H1 (cell line): ENCODE measurements around the gene COA5. TPM values are rescaled to one million over a fixed set of nuclear protein-coding genes. Genes with fewer than 3 reads are reported as not detected.

Experiments used
- CTCF ChIA-PET: fragments of 300-600 bp; sonication (Branson Sonifier 250); formaldehyde crosslinking; loops from one replicate; lab custom pipeline; 2021; ENCODE audit not compliant: partially characterized antibody; lab: Charles Lee
- POLR2A ChIA-PET: fragments of 300-600 bp; sonication (Branson Sonifier 250); formaldehyde crosslinking; loops from one replicate; lab custom pipeline; 2021; ENCODE audit warnings: inconsistent platforms; ENCODE audit not compliant: partially characterized antibody; lab: Charles Lee
- DNase-seq, 2 experiments: peaks; one replicate each; pipeline versions ENCODE4 v3.0.0 to v3.0.0-alpha.2; 2010 to 2022; ENCODE audit warnings: low spot score in 2 of 2, low read depth in 1 of 2, mixed read lengths in 1 of 2
- FAIRE-seq: peaks from 2 replicates; lab custom pipeline; 2011; peaks lifted over from hg19 to GRCh38; lab: Jason Lieb, UNC
- H2AFZ ChIP-seq: 2 replicates; pipeline ENCODE4 v1.8.1; 2012; ENCODE audit warnings: low read length, inconsistent platforms
- H2AK5ac ChIP-seq: 2 replicates; pipeline ENCODE4 v1.6.1; 2013; ENCODE audit warnings: low read depth, low read length
- H2BK120ac ChIP-seq: replicated peaks from 2 replicates; pipeline ENCODE3; 2013; ENCODE audit warnings: low read depth, low read length, inconsistent platforms
- H2BK12ac ChIP-seq: 2 replicates; pipeline ENCODE4 v1.6.1; 2013; ENCODE audit warnings: low read depth, low read length
- H2BK15ac ChIP-seq: 2 replicates; pipeline ENCODE4 v1.6.1; 2013; ENCODE audit warnings: low read length
- H2BK20ac ChIP-seq: 2 replicates; pipeline ENCODE4 v1.6.1; 2013; ENCODE audit warnings: low read length
- H2BK5ac ChIP-seq: 2 replicates; pipeline ENCODE4 v1.6.1; 2013; ENCODE audit warnings: low read depth, low read length
- H3K14ac ChIP-seq: 2 replicates; pipeline ENCODE4 v1.6.1; 2013; ENCODE audit warnings: inconsistent platforms; ENCODE audit not compliant: insufficient read length
- H3K18ac ChIP-seq: 2 replicates; pipeline ENCODE4 v1.6.1; 2013; ENCODE audit warnings: low read length; ENCODE audit errors: extremely low read depth
- H3K23ac ChIP-seq: 2 replicates; pipeline ENCODE4 v1.6.1; 2013; ENCODE audit warnings: inconsistent platforms; ENCODE audit not compliant: insufficient read length
- H3K23me2 ChIP-seq: 2 replicates; pipeline ENCODE4 v1.6.1; 2013; ENCODE audit warnings: low read depth, low read length
- H3K27ac ChIP-seq: 2 replicates; pipeline ENCODE4 v1.6.1; 2011; ENCODE audit warnings: low read depth, low read length, inconsistent platforms
- H3K27me3 ChIP-seq, 4 experiments: replicated peaks in 1 of 4; 1 replicate in 1 of 4; 2 replicates in 3 of 4; pipeline versions ENCODE4 v1.6.1 to v1.8.1; 2011 to 2013; ENCODE audit warnings: low read length in 3 of 4, mild to moderate bottlenecking in 3 of 4, inconsistent platforms in 2 of 4, mixed read lengths in 2 of 4, moderate library complexity in 1 of 4; ENCODE audit not compliant: control insufficient read depth in 3 of 4, insufficient read depth in 3 of 4; ENCODE audit errors: extremely low read depth in 1 of 4
- H3K36me3 ChIP-seq, 4 experiments: 2 replicates each; pipeline versions ENCODE4 v1.6.1 to v1.8.1; 2011 to 2013; ENCODE audit warnings: mild to moderate bottlenecking in 4 of 4, low read length in 3 of 4, moderate library complexity in 2 of 4, control low read depth in 1 of 4, inconsistent platforms in 1 of 4; ENCODE audit not compliant: insufficient read depth in 4 of 4, control insufficient read depth in 2 of 4
- H3K4ac ChIP-seq: replicated peaks from 2 replicates; pipeline ENCODE3; 2013; ENCODE audit warnings: low read length, low read depth, mixed read lengths, inconsistent platforms; ENCODE audit not compliant: insufficient read length
- H3K4me1 ChIP-seq, 4 experiments: replicated peaks in 1 of 4; 1 replicate in 1 of 4; 2 replicates in 3 of 4; pipeline versions ENCODE4 v1.6.1 to v1.8.1; 2011 to 2013; ENCODE audit warnings: low read length in 3 of 4, inconsistent platforms in 2 of 4, mixed read lengths in 1 of 4; ENCODE audit not compliant: insufficient read depth in 4 of 4, control insufficient read depth in 3 of 4
- H3K4me2 ChIP-seq, 2 experiments: 2 replicates each; pipeline versions ENCODE4 v1.6.1 to v1.8.1; 2011 to 2013; ENCODE audit warnings: low read depth in 2 of 2, low read length in 2 of 2, control low read depth in 1 of 2, inconsistent platforms in 1 of 2, mild to moderate bottlenecking in 1 of 2; ENCODE audit not compliant: insufficient read depth in 1 of 2
- H3K4me3 ChIP-seq, 4 experiments: fragments of 200-600, 300-600 bp in 1 of 4; sonication (generic), shearing (Covaris generic), sonication (Bioruptor Twin) in 1 of 4; 2 replicates each; pipeline versions ENCODE4 v1.5.1 to v1.8.1; 2011 to 2016; ENCODE audit warnings: low read length in 4 of 4, low read depth in 3 of 4, control low read depth in 2 of 4, inconsistent platforms in 2 of 4, mild to moderate bottlenecking in 2 of 4, mixed read lengths in 1 of 4, moderate library complexity in 1 of 4; ENCODE audit not compliant: insufficient read depth in 2 of 4; ENCODE audit errors: extremely low read depth in 1 of 4
- H3K56ac ChIP-seq: replicated peaks from 2 replicates; pipeline ENCODE3; 2013; ENCODE audit warnings: low read depth, mild to moderate bottlenecking, mixed read lengths, low read length, inconsistent platforms; ENCODE audit not compliant: insufficient read length
- H3K79me1 ChIP-seq: 2 replicates; pipeline ENCODE4 v1.6.1; 2013; ENCODE audit warnings: low read depth, low read length, control low read depth
- H3K79me2 ChIP-seq, 2 experiments: 2 replicates each; pipeline versions ENCODE4 v1.6.1 to v1.8.1; 2012 to 2013; ENCODE audit warnings: low read length in 2 of 2, mild to moderate bottlenecking in 2 of 2, inconsistent platforms in 1 of 2; ENCODE audit not compliant: insufficient read depth in 2 of 2, control insufficient read depth in 1 of 2
- H3K9ac ChIP-seq, 4 experiments: replicated peaks in 1 of 4; 1 replicate in 1 of 4; 2 replicates in 3 of 4; pipeline versions ENCODE4 v1.6.1 to v1.8.1; 2011 to 2013; ENCODE audit warnings: low read depth in 3 of 4, low read length in 3 of 4, control low read depth in 2 of 4, mild to moderate bottlenecking in 2 of 4, moderate library complexity in 2 of 4, inconsistent platforms in 1 of 4; ENCODE audit errors: extremely low read depth in 1 of 4
- H3K9me3 ChIP-seq, 2 experiments: 2 replicates each; pipeline versions ENCODE4 v1.6.1 to v1.8.1; 2012 to 2013; ENCODE audit warnings: mild to moderate bottlenecking in 2 of 2, moderate library complexity in 2 of 2, control low read depth in 1 of 2, inconsistent platforms in 1 of 2, low read depth in 1 of 2, low read length in 1 of 2, mixed read lengths in 1 of 2; ENCODE audit not compliant: insufficient read depth in 2 of 2
- H4K20me1 ChIP-seq, 2 experiments: replicated peaks in 1 of 2; 2 replicates each; pipeline versions ENCODE3 to v1.8.1; 2011 to 2013; ENCODE audit warnings: inconsistent platforms in 2 of 2, low read length in 2 of 2, mild to moderate bottlenecking in 1 of 2; ENCODE audit not compliant: insufficient read depth in 2 of 2, control insufficient read depth in 1 of 2
- H4K5ac ChIP-seq: 2 replicates; pipeline ENCODE4 v1.6.1; 2013; ENCODE audit warnings: low read length, low read depth, mixed read lengths, inconsistent platforms; ENCODE audit not compliant: insufficient read length
- H4K8ac ChIP-seq: 2 replicates; pipeline ENCODE4 v1.8.0; 2013; ENCODE audit warnings: mild to moderate bottlenecking, moderate library complexity, low read length, inconsistent platforms; ENCODE audit not compliant: insufficient read depth; ENCODE audit errors: extremely low read depth
- H4K91ac ChIP-seq: replicated peaks from 2 replicates; pipeline ENCODE3; 2013; ENCODE audit warnings: low read length, mixed read lengths, inconsistent platforms; ENCODE audit not compliant: insufficient read length
- ASH2L ChIP-seq: fragments of 200-600, 300-600 bp; sonication (generic); IDR thresholded peaks from one replicate; pipeline ENCODE4 v1.7.1; 2017; ENCODE audit warnings: low read length
- ATF2 ChIP-seq: IDR thresholded peaks from 2 replicates; pipeline ENCODE4 v1.6.1; 2012; ENCODE audit warnings: low read length, inconsistent platforms
- NRF1 ChIP-seq: IDR thresholded peaks from 2 replicates; pipeline ENCODE4 v1.6.1; 2011; ENCODE audit warnings: mild to moderate bottlenecking, low read depth, low read length, improper control_type of control experiment
- SP2 ChIP-seq: IDR thresholded peaks from 2 replicates; pipeline ENCODE4 v1.6.1; 2012; ENCODE audit warnings: mild to moderate bottlenecking, low read length, inconsistent platforms
- WGBS, 2 experiments: shearing (Covaris generic) in 1 of 2; methylation state at CpG; one replicate each; pipeline versions ENCODE4 v1.1.6 to v1.1.7; 2013 to 2015; ENCODE audit warnings: low lambda C conversion rate in 2 of 2, mixed read lengths in 2 of 2, inconsistent platforms in 1 of 2, low coverage in 1 of 2, missing lambda C conversion rate in 1 of 2; ENCODE audit not compliant: insufficient replicate concordance in 2 of 2, insufficient coverage in 1 of 2, insufficient read length in 1 of 2; ENCODE audit errors: extremely low coverage in 1 of 2, missing lambda C conversion rate in 1 of 2; 5-methylcytosine and 5-hydroxymethylcytosine counted together
- polyA plus RNA-seq, 7 experiments: library from polyadenylated mRNA; depleted of rRNA in 3 of 7; stranded (reverse) in 5 of 7; unstranded in 2 of 7; fragments of >200 nt in 5 of 7; fragments of 200-250 nt in 2 of 7; gene quantifications; 1 replicate in 5 of 7; 2 replicates in 1 of 7; 4 replicates in 1 of 7; pipeline versions ENCODE4 v1.2.1 to v1.2.3, GENCODE V29; 2011 to 2013; ENCODE audit warnings: missing spikeins in 2 of 7, mixed read lengths in 2 of 7
- total RNA-seq: library from RNA; stranded (reverse); fragmentation: NEBNext Ultra II Directional; extraction: Animal tissue kit (Norgen Biotek cat#: 25700); gene quantifications from 2 replicates; pipeline ENCODE4 v1.2.1, GENCODE V29; 2021

COA5 gene
- total and polyA plus RNA-seq, 2 of the 8 experiments (the other 6 are each of a cell fraction or from before 2014, with no cell fraction given) = 20.3 to 24.7 TPM

DNA sequence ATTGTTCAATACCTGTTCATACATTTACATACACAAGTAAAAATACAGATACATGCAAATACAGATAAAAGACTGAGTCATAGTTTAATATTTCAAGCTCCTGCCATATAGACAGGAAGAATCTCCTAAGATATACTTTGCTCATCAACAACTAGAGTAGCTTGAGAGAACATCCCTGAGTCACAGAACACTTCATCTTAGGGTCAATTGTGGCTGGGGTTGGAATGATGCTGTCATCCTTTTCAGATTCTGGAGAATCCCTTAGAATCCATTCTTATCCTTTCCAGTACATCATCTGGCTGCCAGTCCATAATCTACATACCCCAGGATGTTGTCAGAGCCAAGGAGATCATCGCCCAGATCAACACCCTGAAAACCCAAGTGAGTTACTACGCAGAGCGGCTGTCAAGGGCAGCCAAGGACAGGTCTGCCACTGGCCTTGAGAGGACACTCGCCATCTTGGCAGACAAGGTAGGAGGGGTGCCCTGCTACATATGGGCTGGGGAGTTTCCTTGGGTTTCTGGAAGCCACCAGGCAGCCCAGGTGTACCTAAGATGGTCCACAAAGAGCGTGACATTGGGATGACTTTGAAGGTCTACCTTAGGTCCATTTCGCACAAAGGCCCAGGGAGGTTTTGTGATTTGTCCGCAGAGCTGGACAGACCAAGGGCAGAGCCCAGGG lies 55.7 kb downstream of the COA5 start:
- Histone ChIP-seq H3K14ac (no peak overlapping the region), H3K27me3 (no peaks in the 10 kb centered on the region), H3K23ac (no peak overlapping the region), H3K4ac (no peak overlapping the region), H4K8ac (no peak overlapping the region), H3K79me2 (no peaks in the 10 kb centered on the region), H3K23me2 (no peaks in the 10 kb centered on the region), H3K9ac (no peak overlapping the region), H4K20me1 (peaks cover 0 to 6% of the 10 kb centered on the region in 2 experiments), H2BK120ac (no peak overlapping the region), H2AFZ (no peak overlapping the region), H2AK5ac (no peak overlapping the region), H2BK20ac (no peak overlapping the region), H3K4me3 (no peak overlapping the region), H4K5ac (no peak overlapping the region), H2BK15ac (no peak overlapping the region), H3K9me3 (no peaks in the 10 kb centered on the region), H2BK12ac (no peak overlapping the region), H3K27ac (no peak overlapping the region), H3K4me1 (no peaks in the 10 kb centered on the region), H3K36me3 (peaks cover 3 to 47% (median 36%) of the 10 kb centered on the region in 4 experiments), H3K4me2 (no peak overlapping the region), H2BK5ac (no peak overlapping the region), H3K18ac (no peak overlapping the region), H3K56ac (no peak overlapping the region), H4K91ac (no peak overlapping the region), H3K79me1 (no peaks in the 10 kb centered on the region)
- POLR2A ChIA-PET = no interaction called here
- WGBS, 2 experiments = 91% methylated on average over 7 of the region's 7 CpGs; no CpG with 5 or more reads in 1 of the 2 experiments
- FAIRE-seq (no peak), DNase-seq (no peak)
- CTCF ChIA-PET = interaction anchor here (1.6 kb wide), 2 partner anchors 17 to 34 kb away, joined by 4 read pairs; no protein-coding TSS in a partner anchor
- no peak for TF ChIP-seq ATF2
- no peak for TF ChIP-seq NRF1
- TF ChIP-seq SP2 = no peak
- TF ChIP-seq ASH2L = no peak
